IgD-negative memory B cell (primary cell): ENCODE measurements around the gene PKP4. TPM values are rescaled to one million over a fixed set of nuclear protein-coding genes. Genes with fewer than 3 reads are reported as not detected.

Source experiments
- H3K27ac Mint-ChIP-seq, 3 donors: one replicate each; pipeline ENCODE4 v1.8.0; 2020 to 2022; ENCODE audit warnings: mild to moderate bottlenecking in 3 of 3, mixed read lengths in 3 of 3, moderate library complexity in 1 of 3
- H3K27me3 Mint-ChIP-seq: one replicate; pipeline ENCODE4 v1.8.0; 2021; ENCODE audit warnings: mixed read lengths
- H3K36me3 Mint-ChIP-seq: one replicate; pipeline ENCODE4 v1.8.0; 2020; ENCODE audit warnings: mild to moderate bottlenecking, mixed read lengths
- H3K4me1 Mint-ChIP-seq, 3 donors: one replicate each; pipeline ENCODE4 v1.8.0; 2020 to 2022; ENCODE audit warnings: mixed read lengths in 3 of 3, mild to moderate bottlenecking in 1 of 3
- H3K4me3 Mint-ChIP-seq, 4 donors: one replicate each; pipeline ENCODE4 v1.8.0; 2020 to 2022; ENCODE audit warnings: mild to moderate bottlenecking in 4 of 4, mixed read lengths in 4 of 4, moderate library complexity in 3 of 4
- H3K9me3 Mint-ChIP-seq, 3 donors: one replicate each; pipeline ENCODE4 v1.8.0; 2020 to 2021; ENCODE audit warnings: mixed read lengths in 3 of 3, mild to moderate bottlenecking in 1 of 3
- polyA plus RNA-seq: library from polyadenylated mRNA; unstranded; fragments of 300-500 nt; fragmentation: Illumina TruSeq; gene quantifications from one replicate; pipeline ENCODE4 v1.2.3, GENCODE V29; 2021

Gene PKP4
- polyA plus RNA-seq, 1 donor from 2014 or later, result 0.45 TPM

GRCh38 chr2:158529379-158530259 lies 72.9 kb downstream of the PKP4 start:
- H3K36me3 Mint-ChIP-seq, result no peaks in the 10 kb centered on the region
- H3K4me3 Mint-ChIP-seq, result no peak overlapping the region
- no peak overlapping the region for H3K27ac Mint-ChIP-seq
- no peaks in the 10 kb centered on the region for H3K27me3 Mint-ChIP-seq
- no peaks in the 10 kb centered on the region for H3K4me1 Mint-ChIP-seq
- no peaks in the 10 kb centered on the region for H3K9me3 Mint-ChIP-seq

GRCh38 chr2:158530829-158531228 lies 74.1 kb downstream of the PKP4 start:
- no peak overlapping the region for H3K4me3 Mint-ChIP-seq
- H3K27me3 Mint-ChIP-seq, result no peaks in the 10 kb centered on the region
- H3K36me3 Mint-ChIP-seq, result no peaks in the 10 kb centered on the region
- H3K9me3 Mint-ChIP-seq, result no peaks in the 10 kb centered on the region
- no peaks in the 10 kb centered on the region for H3K4me1 Mint-ChIP-seq
- no peak overlapping the region for H3K27ac Mint-ChIP-seq

DNA sequence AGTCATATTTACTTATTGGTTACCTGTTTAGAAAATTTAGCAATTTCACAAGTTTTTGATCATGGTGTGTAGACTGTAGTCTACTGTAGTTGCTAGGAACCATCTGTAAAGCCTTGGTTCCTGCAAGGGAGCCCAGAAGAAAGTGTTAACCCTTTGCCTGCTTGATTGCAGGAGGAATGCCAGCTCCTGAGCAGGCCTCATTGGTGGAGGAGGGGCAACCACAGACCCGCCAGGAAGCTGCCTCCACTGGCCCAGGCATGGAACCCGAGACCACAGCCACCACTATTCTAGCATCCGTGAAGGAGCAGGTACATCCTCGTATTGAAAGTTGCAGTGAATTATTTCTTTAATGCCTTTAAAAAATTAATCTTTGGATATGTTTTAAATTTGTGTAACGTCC lies 76.3 kb downstream of the PKP4 start:
- Mint-ChIP-seq H3K9me3 (no peaks in the 10 kb centered on the region), H3K27ac (peak overlapping the region in 1 of 3 donors; percentile 47), H3K4me3 (no peak overlapping the region), H3K4me1 (no peaks in the 10 kb centered on the region), H3K36me3 (no peaks in the 10 kb centered on the region), H3K27me3 (no peaks in the 10 kb centered on the region)

DNA sequence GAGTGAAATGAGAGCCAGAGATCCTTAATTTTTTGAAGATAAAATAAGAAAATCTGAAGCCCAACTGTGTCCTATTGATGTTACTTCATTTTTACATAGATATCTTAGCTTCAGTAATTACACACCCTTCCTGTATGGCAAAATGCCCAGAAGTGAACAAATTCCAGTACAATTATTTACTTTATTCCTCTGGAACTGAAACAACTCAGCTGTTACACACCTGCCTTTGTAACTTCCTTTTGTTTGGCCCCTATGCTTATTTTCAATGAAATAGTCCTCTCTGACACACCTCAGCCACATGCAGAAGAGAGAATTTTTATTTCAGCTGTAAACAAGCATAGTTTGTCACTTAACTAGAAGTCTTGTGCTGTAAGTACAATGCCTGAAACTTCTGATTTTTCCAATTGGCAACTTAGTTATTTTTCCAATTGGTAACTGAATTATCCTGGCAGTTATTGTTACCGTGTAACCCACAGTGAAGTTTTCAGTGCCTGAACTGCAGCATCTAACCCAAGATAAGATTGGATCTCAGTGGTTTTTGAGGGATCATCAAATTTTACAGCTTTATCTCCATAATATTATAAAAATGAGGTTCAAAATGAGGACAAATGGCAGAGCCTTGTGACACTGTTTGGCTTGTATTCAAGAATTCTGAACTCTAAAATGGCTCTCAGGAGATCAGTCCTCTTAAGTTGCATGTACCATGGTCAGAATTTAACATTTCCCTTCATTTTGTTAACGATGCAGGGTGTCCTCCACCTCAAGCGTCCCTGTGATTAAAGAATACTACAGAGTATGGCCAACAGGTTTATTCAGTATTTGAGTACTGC lies 82.6 kb downstream of the PKP4 start:
- Mint-ChIP-seq H3K9me3 (no peaks in the 10 kb centered on the region), H3K27ac (peak overlapping the region in 1 of 3 donors; percentile 47), H3K36me3 (peaks cover under 1% of the 10 kb centered on the region), H3K4me1 (no peaks in the 10 kb centered on the region), H3K4me3 (no peak overlapping the region), H3K27me3 (no peaks in the 10 kb centered on the region)

- Mint-ChIP-seq H3K4me1 (peaks cover 0 to 6% (median 4%) of the 10 kb centered on the region in 3 donors), H3K27ac (no peak overlapping the region), H3K9me3 (no peaks in the 10 kb centered on the region), H3K27me3 (no peaks in the 10 kb centered on the region), H3K4me3 (no peak overlapping the region), H3K36me3 (peaks cover 4% of the 10 kb centered on the region)
These were observed 85.8 kb downstream of the PKP4 start for GRCh38 chr2:158542577-158542976.

GRCh38 chr2:158543957-158544356 lies 87.2 kb downstream of the PKP4 start:
- Mint-ChIP-seq H3K36me3 (peaks cover 4% of the 10 kb centered on the region), H3K9me3 (no peaks in the 10 kb centered on the region), H3K4me3 (no peak overlapping the region), H3K27ac (no peak overlapping the region), H3K27me3 (no peaks in the 10 kb centered on the region), H3K4me1 (peaks cover 0 to 6% (median 4%) of the 10 kb centered on the region in 3 donors)

- Mint-ChIP-seq H3K27ac (no peak overlapping the region), H3K36me3 (peaks cover 4% of the 10 kb centered on the region), H3K9me3 (no peaks in the 10 kb centered on the region), H3K4me3 (no peak overlapping the region), H3K4me1 (peaks cover 0 to 6% (median 4%) of the 10 kb centered on the region in 3 donors), H3K27me3 (no peaks in the 10 kb centered on the region)
These were observed 88.2 kb downstream of the PKP4 start for GRCh38 chr2:158544998-158545397.

DNA sequence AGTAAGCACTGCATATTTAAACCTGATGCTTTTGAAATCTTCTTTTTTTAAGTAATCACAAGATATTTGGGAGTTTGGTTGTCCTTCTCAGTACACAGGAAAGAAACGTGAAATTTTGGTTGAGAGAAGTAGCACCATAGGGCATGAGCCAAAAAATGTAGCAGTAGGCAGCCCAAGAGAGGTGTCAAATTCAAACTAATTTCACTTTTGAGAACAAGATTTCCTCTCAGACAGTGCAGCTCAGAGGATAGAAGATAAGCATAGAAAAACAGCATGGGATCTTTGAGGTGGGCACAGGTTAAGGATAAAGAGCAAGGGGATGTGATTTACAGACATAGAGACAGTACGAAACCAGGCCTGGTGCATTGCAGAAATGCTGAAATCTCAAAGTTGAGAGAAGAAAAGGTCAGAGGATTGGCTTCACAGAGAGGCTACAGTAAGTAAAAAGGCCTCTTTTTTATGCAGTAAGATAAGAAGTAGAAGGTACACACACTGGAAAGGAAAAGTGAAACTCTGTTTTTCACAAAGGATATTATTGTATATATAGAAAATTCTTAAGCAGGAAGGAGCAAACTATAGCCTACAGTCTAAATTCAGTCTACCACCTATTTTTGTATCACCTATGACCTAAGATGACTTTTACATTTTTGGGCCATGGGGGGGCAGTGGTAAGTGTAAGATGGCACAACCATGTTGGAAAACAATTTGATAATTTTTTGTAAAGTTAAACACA lies 89.8 kb downstream of the PKP4 start:
- no peaks in the 10 kb centered on the region for H3K9me3 Mint-ChIP-seq
- H3K27me3 Mint-ChIP-seq, result no peaks in the 10 kb centered on the region
- peaks cover 4% of the 10 kb centered on the region for H3K36me3 Mint-ChIP-seq
- no peak overlapping the region for H3K4me3 Mint-ChIP-seq
- peaks cover 0 to 6% (median 4%) of the 10 kb centered on the region in 3 donors for H3K4me1 Mint-ChIP-seq
- no peak overlapping the region for H3K27ac Mint-ChIP-seq

DNA sequence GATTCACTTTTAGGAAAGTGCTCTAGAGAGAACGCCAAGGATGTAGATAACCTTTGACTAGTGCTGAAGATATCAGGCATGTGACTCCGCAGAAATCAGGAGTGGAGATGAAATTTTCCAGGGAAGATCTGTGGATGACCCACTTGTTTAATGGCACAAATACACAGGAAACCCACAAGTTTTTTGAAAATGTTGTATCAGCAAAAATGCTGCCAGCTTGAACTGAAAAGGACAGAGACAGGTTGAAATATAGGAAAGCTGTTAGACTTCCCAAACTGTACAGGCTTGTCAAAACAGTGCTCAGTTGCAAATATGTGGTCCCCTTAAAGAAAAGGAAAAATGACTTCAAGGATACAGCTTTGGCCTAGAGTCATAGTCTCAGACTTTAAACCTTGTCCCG lies 96.5 kb downstream of the PKP4 start:
- Mint-ChIP-seq H3K4me3 (no peak overlapping the region), H3K36me3 (peaks cover 1% of the 10 kb centered on the region), H3K27me3 (no peaks in the 10 kb centered on the region), H3K9me3 (no peaks in the 10 kb centered on the region), H3K27ac (no peak overlapping the region), H3K4me1 (no peaks in the 10 kb centered on the region)

- Mint-ChIP-seq H3K27me3 (no peaks in the 10 kb centered on the region), H3K27ac (no peak overlapping the region), H3K9me3 (no peaks in the 10 kb centered on the region), H3K4me1 (no peaks in the 10 kb centered on the region), H3K4me3 (no peak overlapping the region), H3K36me3 (peaks cover 1% of the 10 kb centered on the region)
These were observed 98.2 kb downstream of the PKP4 start for GRCh38 chr2:158554996-158555395.

DNA sequence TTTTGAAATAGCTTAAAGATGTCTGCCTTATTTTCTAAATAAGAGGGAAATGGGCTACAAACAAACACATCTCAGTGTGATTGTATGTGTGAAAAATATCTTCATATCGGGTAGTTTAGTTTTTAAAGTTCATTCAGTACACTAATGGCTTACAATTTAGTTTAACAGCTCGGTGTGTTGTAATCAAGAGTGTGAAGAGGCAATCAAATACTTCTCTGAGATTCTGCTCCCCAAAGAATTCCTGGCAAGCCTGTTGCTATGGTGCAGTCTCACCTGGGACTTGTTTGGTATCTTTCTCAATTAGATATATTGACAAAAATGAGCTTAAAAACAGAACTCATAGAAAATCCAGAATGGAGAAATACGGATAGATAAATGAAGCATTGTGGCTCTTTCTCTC lies 99.4 kb downstream of the PKP4 start:
- Mint-ChIP-seq H3K4me3 (no peak overlapping the region), H3K36me3 (peaks cover 1% of the 10 kb centered on the region), H3K9me3 (no peaks in the 10 kb centered on the region), H3K27ac (no peak overlapping the region), H3K27me3 (no peaks in the 10 kb centered on the region), H3K4me1 (no peaks in the 10 kb centered on the region)

GRCh38 chr2:158557752-158558151 lies 101.0 kb downstream of the PKP4 start:
- Mint-ChIP-seq H3K9me3 (no peaks in the 10 kb centered on the region), H3K27me3 (no peaks in the 10 kb centered on the region), H3K4me3 (no peak overlapping the region), H3K27ac (no peak overlapping the region), H3K36me3 (peaks cover 2% of the 10 kb centered on the region), H3K4me1 (no peaks in the 10 kb centered on the region)

DNA sequence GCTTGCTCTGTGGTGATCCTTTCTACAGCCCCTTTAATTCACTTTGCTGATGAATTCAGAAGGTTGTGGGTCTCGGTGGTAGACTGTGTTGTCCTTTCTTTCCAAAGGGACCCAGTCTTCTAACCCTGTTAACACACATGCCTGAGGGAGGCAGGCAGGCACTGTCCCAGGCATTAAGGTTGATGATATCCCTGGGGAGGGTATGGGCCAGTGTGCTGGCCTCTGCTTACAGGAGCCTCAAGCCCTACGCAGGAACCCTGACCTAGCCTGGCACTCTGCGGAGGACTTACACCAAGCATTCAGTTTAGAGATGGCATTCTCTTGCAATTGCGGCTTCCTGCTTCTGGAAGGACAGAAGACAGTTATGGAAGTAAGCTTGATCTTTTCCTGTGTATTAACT lies 102.5 kb downstream of the PKP4 start:
- H3K9me3 Mint-ChIP-seq, result no peaks in the 10 kb centered on the region
- no peak overlapping the region for H3K27ac Mint-ChIP-seq
- H3K4me3 Mint-ChIP-seq, result no peak overlapping the region
- H3K27me3 Mint-ChIP-seq, result no peaks in the 10 kb centered on the region
- no peaks in the 10 kb centered on the region for H3K4me1 Mint-ChIP-seq
- H3K36me3 Mint-ChIP-seq, result peaks cover 2% of the 10 kb centered on the region

DNA sequence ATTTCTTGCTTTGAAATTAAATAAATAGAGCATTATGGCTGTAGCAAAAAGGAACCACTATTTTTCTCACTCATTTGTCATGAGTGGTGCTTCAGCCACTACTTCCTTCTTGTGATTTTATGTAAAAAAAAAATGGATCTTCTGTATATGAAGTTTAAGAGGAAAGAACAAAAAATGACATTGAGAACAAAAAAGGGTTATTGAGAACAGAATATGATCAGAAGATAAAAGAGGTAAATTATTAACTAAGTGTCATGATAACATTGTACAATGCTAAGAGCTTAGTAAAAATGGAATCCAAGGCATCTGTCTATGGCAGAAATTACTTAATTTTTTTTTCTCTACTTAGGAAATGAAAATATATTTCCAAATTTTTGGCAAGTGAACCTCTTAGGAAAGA lies 103.5 kb downstream of the PKP4 start:
- Mint-ChIP-seq H3K4me1 (no peaks in the 10 kb centered on the region), H3K9me3 (no peaks in the 10 kb centered on the region), H3K27ac (no peak overlapping the region), H3K4me3 (no peak overlapping the region), H3K27me3 (no peaks in the 10 kb centered on the region), H3K36me3 (peaks cover 2% of the 10 kb centered on the region)

DNA sequence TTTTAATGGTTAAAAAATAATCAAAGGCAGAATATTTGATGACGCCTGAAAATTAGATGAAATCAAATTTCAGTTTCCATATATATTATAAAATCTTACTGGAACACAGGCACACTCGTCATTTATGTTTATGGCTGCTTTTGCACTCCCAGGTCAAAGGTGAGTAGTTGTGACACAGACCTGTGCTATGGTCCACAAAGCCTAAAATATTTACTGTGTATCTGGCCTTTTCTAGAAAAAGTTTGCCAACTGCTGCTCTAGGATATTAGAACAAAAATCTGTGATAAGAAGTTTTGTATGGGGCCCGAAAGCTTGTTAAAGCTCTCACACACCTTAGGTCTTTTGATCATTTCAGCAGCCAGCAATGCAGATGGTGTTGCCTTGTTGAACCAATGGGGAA lies 104.3 kb downstream of the PKP4 start:
- Mint-ChIP-seq H3K9me3 (no peaks in the 10 kb centered on the region), H3K36me3 (peaks cover 2% of the 10 kb centered on the region), H3K27ac (no peak overlapping the region), H3K4me3 (no peak overlapping the region), H3K4me1 (no peaks in the 10 kb centered on the region), H3K27me3 (no peaks in the 10 kb centered on the region)
